GM12892 (cell line): ENCODE measurements around the gene MACC1.

Experiments
- POLR2A ChIP-seq: IDR thresholded peaks from 2 replicates; pipeline ENCODE4 v1.6.1; 2011; ENCODE audit warnings: low read depth, low read length, control low read depth
- POLR2AphosphoS5 ChIP-seq: IDR thresholded peaks from 2 replicates; pipeline ENCODE4 v1.6.1; 2011; ENCODE audit warnings: low read depth, low read length, control low read depth

DNA sequence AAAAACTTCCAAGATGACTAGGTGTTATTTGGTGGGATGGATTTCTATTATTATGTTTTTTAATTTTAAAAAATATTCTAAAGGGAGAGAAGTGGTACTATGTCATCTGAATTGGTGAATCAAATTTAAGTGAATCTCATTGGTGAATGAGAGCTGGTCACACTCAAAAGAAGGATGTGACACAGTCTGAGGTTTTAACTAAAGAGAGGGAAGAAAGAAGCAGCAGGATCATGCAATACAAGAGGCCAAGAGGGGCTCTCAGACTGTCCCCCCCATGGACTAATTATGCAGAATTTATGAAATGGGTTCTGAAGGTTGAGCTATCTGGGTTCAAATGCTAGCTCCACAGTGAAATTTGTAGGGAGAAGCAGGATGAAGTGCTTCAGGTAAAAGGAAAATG is 16.2 kb downstream of the MACC1 start:
- TF ChIP-seq POLR2A (no peak), POLR2AphosphoS5 (no peak)
